GM19463 (cell line): Measurements from ENCODE around the gene EXOC1.
"Not testable (repeated sequence)": the region's sequence is repeated elsewhere in the genome, so short reads cannot be mapped to it uniquely, and the experiment has no call there.

Experiments
- ATAC-seq: cut with Tn5 transposase; IDR thresholded peaks from one replicate; pipeline ENCODE4 v1.9.1; 2021; ENCODE audit warnings: mild to moderate bottlenecking, moderate library complexity; ENCODE audit not compliant: unreplicated experiment

Gene EXOC1

GRCh38 chr4:55906323-55906722, 52.9 kb downstream of the EXOC1 start:
- ATAC-seq = no peak

GRCh38 chr4:55906989-55907388, 53.5 kb downstream of the EXOC1 start:
- no peak for ATAC-seq

DNA sequence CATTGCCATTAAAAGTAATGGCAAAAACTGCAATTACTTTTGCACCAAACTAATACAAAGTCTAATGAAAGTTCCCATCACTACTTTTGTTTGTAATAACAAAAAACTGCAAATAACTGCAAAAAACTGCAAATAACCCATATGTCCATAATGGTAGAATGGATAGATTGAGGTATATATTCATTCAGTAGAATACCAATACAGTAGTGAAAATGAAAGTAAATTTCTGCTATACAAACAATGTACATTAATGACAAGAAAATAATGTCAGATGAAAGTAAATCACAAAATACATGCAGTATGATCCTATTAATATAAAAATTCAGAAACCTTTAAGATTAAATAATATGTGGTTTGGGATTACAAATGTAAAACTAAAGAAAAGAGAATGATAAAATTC, 54.0 kb downstream of the EXOC1 start:
- no peak for ATAC-seq

GRCh38 chr4:55910140-55910539, 56.7 kb downstream of the EXOC1 start:
- no peak for ATAC-seq

DNA sequence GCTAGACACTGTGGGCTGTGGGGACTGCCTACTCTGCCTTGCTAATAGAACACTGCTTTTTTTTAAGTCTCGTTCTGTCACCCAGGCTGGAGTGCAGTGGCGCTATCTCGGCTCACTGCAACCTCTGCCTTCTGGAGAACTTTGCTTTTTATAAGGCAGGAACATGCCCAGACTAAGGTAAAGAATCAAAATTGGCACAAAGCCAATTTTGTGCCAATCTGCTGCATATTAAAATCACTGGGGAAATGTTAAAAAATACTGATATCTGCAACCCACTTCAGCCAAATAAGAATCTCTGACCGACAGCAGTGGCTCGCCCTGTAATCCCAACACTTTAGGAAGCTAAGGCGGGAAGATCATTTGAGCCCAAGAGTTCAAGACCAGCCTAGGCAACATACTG, 58.8 kb downstream of the EXOC1 start:
- no peak for ATAC-seq

DNA sequence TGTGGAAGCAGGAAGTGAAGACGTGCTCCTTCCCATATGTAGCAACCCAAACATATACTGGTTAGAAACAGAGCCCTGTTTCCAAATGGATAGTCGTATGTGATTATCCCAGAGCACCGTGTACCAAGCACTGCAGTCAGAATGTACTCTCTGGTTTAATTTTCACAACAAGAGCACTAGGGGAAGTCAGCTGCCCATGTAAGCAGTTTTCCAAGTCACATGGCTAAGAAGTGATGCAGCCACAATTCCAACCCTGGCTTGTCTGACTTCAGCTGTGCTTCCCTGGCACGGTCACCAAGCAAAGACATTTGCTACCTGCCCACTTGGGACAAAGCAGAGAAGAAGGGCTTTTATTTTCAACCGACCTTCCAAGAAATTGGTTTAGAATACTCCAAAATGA, 67.1 kb downstream of the EXOC1 start:
- ATAC-seq = no peak

GRCh38 chr4:55921093-55921492, 67.6 kb downstream of the EXOC1 start:
- ATAC-seq = no peak

- ATAC-seq = no peak
Measured at GRCh38 chr4:55925241-55925640, 71.8 kb downstream of the EXOC1 start.

DNA sequence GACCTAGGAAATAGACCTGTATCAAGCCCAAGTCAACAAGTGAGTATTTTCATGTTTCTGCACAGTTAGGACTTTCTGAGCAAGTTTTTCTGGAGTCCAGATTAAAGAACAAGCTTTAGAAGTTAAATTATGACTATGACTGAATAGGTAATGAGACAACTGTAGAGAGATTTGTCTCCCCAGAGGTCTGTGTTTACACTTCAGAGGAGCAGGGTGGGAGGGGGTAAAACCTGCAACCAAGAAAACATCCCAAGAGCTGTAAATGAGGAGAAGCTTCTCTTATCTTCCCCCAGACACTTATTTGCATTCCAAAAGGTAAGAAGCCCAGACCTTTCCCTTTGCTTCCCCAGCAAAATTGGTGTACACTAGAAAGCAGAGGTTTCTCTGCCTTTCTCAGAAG, 73.2 kb downstream of the EXOC1 start:
- no peak for ATAC-seq

GRCh38 chr4:55927803-55928437, 74.5 kb downstream of the EXOC1 start:
- ATAC-seq = no peak

- no peak for ATAC-seq
Measured at GRCh38 chr4:55928846-55929245, 75.4 kb downstream of the EXOC1 start.

DNA sequence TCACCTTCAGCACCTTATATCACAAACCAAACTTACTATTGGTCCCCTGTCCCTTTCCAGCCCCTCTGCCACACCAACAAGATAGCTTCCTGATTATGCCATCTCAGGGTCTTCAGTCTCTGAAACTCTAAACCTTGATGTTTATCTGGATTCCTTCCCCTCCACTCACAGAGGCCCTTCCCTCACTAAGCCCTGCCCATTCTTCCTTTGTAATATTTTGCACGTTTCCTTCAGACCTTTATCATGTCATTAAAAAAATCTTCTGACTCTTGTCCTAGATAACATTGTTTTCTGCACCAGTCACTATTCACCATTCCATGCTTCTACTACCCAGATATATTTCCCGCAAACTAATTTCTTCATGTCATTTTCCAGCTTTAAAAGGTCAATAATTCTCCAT, 77.6 kb downstream of the EXOC1 start:
- no peak for ATAC-seq

GRCh38 chr4:55931833-55932232, 78.4 kb downstream of the EXOC1 start:
- no peak for ATAC-seq

DNA sequence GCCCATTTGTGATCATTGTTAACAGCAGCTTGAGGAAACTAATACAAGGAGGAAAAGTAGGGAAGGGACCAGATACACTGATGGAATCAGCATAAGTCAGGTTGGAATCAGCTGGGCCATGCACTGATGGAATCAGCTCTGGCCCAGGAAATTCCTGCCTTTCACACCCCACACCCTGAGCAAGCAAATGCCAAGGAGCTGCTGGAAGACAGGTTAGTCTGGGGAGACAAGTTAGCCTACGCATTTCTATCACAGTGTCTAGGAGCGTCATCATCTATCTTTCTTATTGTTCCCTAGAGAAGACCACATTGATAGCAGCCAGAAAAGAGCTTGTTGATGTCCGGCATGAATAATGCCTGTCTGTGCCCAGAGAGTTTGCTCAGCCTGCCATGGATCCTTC, 79.1 kb downstream of the EXOC1 start:
- no peak for ATAC-seq

DNA sequence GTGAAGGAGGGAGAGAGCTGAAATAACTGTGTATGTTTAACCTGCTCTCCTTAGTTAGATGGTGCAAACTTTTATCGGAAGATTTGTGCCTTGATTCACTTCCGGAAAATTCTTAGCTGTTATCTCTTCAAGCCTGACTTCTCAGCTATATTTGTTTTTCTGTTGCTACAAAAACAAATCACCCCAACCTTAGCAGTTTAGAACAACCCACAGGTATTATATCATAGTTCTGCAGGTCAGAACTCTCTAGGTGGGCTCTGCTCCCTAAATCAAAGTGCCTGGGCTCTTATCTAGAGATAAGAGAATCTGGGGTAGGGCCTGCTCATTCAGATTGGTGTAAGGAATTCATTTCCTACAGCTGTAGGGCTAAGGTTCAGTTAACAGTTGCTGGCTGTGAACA, 80.2 kb downstream of the EXOC1 start:
- ATAC-seq = no peak

DNA sequence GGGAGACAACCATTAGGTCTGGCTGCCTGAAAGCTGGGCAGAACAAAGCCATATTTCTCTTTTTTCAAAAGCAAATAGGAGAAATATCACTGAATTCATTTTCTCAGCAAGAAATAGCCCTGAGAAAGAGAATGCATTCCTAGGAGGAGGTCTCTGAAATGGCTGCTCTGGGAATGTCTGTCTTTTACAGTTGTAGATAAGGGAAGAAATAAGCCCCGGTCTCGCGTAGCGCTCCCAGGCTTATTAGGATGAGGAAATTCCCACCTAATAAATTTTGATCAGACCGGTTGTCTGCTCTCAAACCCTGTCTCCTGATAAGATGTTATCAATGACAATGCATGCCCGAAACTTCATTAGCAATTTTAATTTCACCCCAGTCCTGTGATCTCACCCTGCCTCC, 82.5 kb downstream of the EXOC1 start:
- ATAC-seq = not testable (repeated sequence)

GRCh38 chr4:55938481-55938880, 85.0 kb downstream of the EXOC1 start:
- no peak for ATAC-seq

DNA sequence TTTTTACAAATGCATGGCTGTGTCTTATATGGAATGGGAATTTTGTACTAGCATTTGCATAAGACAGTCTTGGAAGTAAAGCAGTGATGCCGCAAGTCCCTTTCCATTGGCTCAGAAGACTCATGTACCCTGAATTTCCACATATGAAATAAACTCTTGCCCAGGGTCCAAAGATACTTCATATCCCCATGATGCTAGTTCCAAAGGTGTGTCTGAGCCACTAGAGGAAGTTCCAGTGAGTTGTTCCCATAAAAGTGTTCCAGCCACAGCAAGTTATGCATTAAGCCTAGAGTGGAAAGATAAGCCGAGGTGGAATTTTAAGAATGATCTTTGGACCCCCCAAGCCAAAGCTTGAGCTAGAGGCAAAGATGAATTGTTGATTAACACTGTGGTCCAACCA, 86.0 kb downstream of the EXOC1 start:
- no peak for ATAC-seq

GRCh38 chr4:55941881-55942396, 88.5 kb downstream of the EXOC1 start:
- no peak for ATAC-seq

- ATAC-seq = peak; percentile 15
Measured at GRCh38 chr4:55947254-55947882, 93.9 kb downstream of the EXOC1 start.

DNA sequence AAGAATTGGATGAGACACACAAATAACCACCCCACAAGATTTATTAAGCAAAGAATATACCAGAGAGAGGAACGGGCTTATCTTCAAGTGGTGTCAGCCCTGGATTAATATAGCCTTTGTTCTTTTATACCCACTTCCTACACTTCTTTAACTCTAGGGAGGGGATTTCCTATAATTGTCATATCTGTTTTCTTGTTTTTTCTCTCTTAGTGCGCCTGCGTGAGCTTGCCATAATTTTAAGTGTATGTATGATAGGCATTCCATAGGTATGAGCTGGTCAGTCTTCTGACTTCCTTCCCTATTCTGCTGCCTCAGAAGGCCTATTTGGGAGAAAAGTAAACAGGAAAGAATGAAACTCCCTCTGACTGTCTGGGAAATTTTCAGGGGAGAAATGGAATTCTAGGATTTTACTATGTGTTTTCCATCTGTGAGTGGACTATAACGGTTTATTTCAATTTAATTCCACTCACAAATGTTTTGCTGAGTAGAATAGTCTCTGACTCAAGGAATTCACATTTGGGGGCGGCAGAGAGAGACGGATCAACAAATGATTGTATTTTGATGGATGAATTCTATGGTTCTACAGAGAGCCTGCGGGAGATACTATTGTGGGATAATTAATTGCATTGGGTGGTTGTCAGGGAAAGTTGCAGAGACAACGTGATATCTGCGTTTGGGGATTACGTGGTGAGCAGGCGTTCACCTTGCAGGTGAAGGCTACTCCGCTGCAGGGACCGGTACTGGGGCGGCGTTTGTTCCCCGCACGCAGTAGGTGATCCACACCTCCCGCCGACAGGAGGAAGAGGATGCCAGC, 94.7 kb downstream of the EXOC1 start:
- peak; percentile 10 for ATAC-seq
